ENCODE measurements around the gene SMU1. TPM values are rescaled to one million over a fixed set of nuclear protein-coding genes. Genes with fewer than 3 reads are reported as not detected.

Gene SMU1
- total RNA-seq, 1 experiment from 2014 or later = 14.5 TPM

- POLR2A ChIA-PET (ENCODE audit: unreplicated experiment) = no interaction called here
- no peaks in the 10 kb centered on the region for H3K36me3 ChIP-seq (ENCODE audit: low read depth)
- H3K9me2 ChIP-seq (ENCODE audit: insufficient read depth) = no peaks in the 10 kb centered on the region
- H4K20me1 ChIP-seq (ENCODE audit: insufficient read depth) = no peaks in the 10 kb centered on the region
- peak overlapping the region; percentile 46 for H3K4me2 ChIP-seq
- H2AFZ ChIP-seq = no peak overlapping the region
- H3F3A ChIP-seq (ENCODE audit: insufficient read depth, low read depth) = peaks cover 8% of the 10 kb centered on the region; the same call in 1 of the 2 replicates
- BruUV-seq (replicated peaks) = no TSS peak
- intact Hi-C loops (cut with micrococcal nuclease; ENCODE audit: unreplicated experiment) = loop anchor here (1.0 to 2.0 kb wide), 3 partner anchors 23 to 54 kb away; no protein-coding TSS in a partner anchor
- no peaks in the 10 kb centered on the region for H3K9me3 ChIP-seq (ENCODE audit: insufficient read depth, low read depth)
- CTCF ChIA-PET = no interaction called here
- no peak for TF ChIP-seq EZH2 (IDR thresholded peaks at IDR 0.05; ENCODE audit: low read depth)
- no peak for TF ChIP-seq CTCF (conservative IDR thresholded peaks at IDR 0.05)
- H3K27ac ChIP-seq = peak overlapping the region; percentile 44
- peak; percentile 75 to 81 for DNase-seq
- no peaks in the 10 kb centered on the region for H3K27me3 ChIP-seq (ENCODE audit: insufficient read depth, low read depth)
- no peak overlapping the region for H3K4me3 ChIP-seq
- no peaks in the 10 kb centered on the region for H3K79me2 ChIP-seq (ENCODE audit: low read depth)
- peaks cover 42% of the 10 kb centered on the region for H3K4me1 ChIP-seq (replicated peaks; ENCODE audit: insufficient read depth)
Measured at GRCh38 chr9:33106827-33107621, 30.6 kb upstream of the SMU1 start.

DNA sequence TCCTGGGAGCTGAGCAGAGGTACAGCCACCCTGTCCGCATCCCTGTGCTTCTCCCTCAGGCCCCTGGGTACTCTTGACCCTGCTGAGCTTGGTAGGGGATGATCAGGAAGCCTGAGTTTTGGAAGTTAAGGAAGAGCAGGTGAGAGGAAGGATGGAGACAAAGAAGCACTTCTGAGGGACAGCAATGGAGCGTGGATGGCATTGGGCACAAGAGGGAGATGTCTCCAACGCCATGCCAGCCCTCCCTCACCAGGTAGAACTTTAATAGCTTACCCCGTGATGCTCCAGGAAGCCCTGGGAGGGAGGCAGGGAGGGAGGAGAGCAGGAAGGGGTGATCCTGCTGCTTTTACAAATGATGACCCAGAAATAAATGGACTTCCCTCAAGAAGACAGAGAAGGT is 29.9 kb upstream of the SMU1 start:
- intact Hi-C loops (cut with micrococcal nuclease; ENCODE audit: unreplicated experiment) = loop anchor here (2.0 kb wide), 1 partner anchor 24 kb away; no protein-coding TSS in a partner anchor
- Histone ChIP-seq H3K9me2 (ENCODE audit: insufficient read depth) (no peaks in the 10 kb centered on the region), H3K4me3 (no peak overlapping the region), H2AFZ (no peak overlapping the region), H3K9me3 (ENCODE audit: insufficient read depth, low read depth) (no peaks in the 10 kb centered on the region), H3K27me3 (ENCODE audit: insufficient read depth, low read depth) (no peaks in the 10 kb centered on the region), H3F3A (ENCODE audit: insufficient read depth, low read depth) (peaks cover 14% of the 10 kb centered on the region), H3K4me1 (replicated peaks; ENCODE audit: insufficient read depth) (peaks cover 48% of the 10 kb centered on the region), H4K20me1 (ENCODE audit: insufficient read depth) (no peaks in the 10 kb centered on the region), H3K36me3 (ENCODE audit: low read depth) (no peaks in the 10 kb centered on the region), H3K4me2 (0 out of 2 replicates have a peak overlapping the region, but pooled peaks have one; percentile 46), H3K27ac (peak overlapping the region; percentile 44; the same call in 1 of the 2 replicates), H3K79me2 (ENCODE audit: low read depth) (no peaks in the 10 kb centered on the region)
- DNase-seq = no peak
- POLR2A ChIA-PET (ENCODE audit: unreplicated experiment) = no interaction called here
- CTCF ChIA-PET = interaction anchor here (0.7 kb wide), 1 partner anchor 107 kb away, joined by 5 read pairs; no protein-coding TSS in a partner anchor
- BruUV-seq (replicated peaks) = TSS peak; percentile 12
- TF ChIP-seq CTCF (conservative IDR thresholded peaks at IDR 0.05) (no peak), EZH2 (IDR thresholded peaks at IDR 0.05; ENCODE audit: low read depth) (no peak)

- POLR2A ChIA-PET (ENCODE audit: unreplicated experiment) = no interaction called here
Measured at GRCh38 chr9:33105959-33106358, 29.5 kb upstream of the SMU1 start.

More at GRCh38 chr9:33105959-33106358, 29.5 kb upstream of the SMU1 start:
- intact Hi-C loops (cut with micrococcal nuclease; ENCODE audit: unreplicated experiment) = loop anchor here (2.0 kb wide), 1 partner anchor 23 kb away; no protein-coding TSS in a partner anchor
- Histone ChIP-seq H3K79me2 (ENCODE audit: low read depth) (no peaks in the 10 kb centered on the region), H3K4me1 (replicated peaks; ENCODE audit: insufficient read depth) (peaks cover 52% of the 10 kb centered on the region), H3K27me3 (ENCODE audit: insufficient read depth, low read depth) (no peaks in the 10 kb centered on the region), H3K9me2 (ENCODE audit: insufficient read depth) (no peaks in the 10 kb centered on the region), H2AFZ (no peak overlapping the region), H3K27ac (no peak overlapping the region), H3K9me3 (ENCODE audit: insufficient read depth, low read depth) (no peaks in the 10 kb centered on the region), H3F3A (ENCODE audit: insufficient read depth, low read depth) (peaks cover 18% of the 10 kb centered on the region), H4K20me1 (ENCODE audit: insufficient read depth) (no peaks in the 10 kb centered on the region), H3K36me3 (ENCODE audit: low read depth) (no peaks in the 10 kb centered on the region), H3K4me2 (no peak overlapping the region), H3K4me3 (no peak overlapping the region)
- TF ChIP-seq EZH2 (IDR thresholded peaks at IDR 0.05; ENCODE audit: low read depth) = no peak
- no peak for TF ChIP-seq CTCF (conservative IDR thresholded peaks at IDR 0.05)
- BruUV-seq (replicated peaks) = no TSS peak
- CTCF ChIA-PET = interaction anchor here (0.7 kb wide), 1 partner anchor 108 kb away, joined by 5 read pairs; no protein-coding TSS in a partner anchor
- DNase-seq = no peak

Data from PC-9 (cell line).